ENCODE results near the gene IGF2BP2.

DNA sequence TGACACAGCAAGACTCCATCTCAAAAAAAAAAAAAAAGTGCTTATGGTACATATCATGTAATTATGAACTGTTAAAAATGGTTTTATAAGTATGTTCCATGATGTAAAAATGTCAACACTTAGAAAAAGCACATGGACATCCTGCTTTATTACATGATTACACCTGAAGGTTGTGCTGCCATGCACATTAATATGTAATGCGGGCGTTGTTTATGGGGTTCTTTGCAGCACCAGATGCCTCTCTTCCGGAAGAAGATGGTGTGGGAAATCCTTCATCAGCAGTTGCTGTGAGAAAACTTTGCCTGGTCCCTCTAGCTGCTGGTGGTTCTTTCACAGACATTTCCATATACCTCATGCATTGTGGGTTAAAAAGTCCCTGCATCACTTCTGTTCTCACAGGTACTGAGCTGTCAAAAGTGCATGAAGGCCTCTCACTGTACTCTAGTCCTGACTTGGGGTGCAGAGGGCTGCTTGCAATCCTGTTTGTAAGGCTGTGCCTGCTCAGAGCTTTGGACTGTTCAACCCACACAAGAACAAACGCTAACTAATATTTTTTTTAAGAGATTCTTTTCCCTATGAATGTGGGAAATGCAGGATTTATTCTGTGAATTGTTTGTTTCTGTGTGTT is 195.2 kb downstream of the IGF2BP2 start:
- TF ChIP-seq, protein P1, sequence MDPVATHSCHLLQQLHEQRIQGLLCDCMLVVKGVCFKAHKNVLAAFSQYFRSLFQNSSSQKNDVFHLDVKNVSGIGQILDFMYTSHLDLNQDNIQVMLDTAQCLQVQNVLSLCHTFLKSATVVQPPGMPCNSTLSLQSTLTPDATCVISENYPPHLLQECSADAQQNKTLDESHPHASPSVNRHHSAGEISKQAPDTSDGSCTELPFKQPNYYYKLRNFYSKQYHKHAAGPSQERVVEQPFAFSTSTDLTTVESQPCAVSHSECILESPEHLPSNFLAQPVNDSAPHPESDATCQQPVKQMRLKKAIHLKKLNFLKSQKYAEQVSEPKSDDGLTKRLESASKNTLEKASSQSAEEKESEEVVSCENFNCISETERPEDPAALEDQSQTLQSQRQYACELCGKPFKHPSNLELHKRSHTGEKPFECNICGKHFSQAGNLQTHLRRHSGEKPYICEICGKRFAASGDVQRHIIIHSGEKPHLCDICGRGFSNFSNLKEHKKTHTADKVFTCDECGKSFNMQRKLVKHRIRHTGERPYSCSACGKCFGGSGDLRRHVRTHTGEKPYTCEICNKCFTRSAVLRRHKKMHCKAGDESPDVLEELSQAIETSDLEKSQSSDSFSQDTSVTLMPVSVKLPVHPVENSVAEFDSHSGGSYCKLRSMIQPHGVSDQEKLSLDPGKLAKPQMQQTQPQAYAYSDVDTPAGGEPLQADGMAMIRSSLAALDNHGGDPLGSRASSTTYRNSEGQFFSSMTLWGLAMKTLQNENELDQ (CRISPR knock-in tag; IDR thresholded peaks at IDR 0.05; ENCODE audit: borderline replicate concordance) = no peak
- TF ChIP-seq EP300 (IDR thresholded peaks at IDR 0.05; ENCODE audit: low read depth in 2 of 2, low read length in 2 of 2) (no peak), EP300 (CRISPR knock-in tag; IDR thresholded peaks at IDR 0.05; ENCODE audit: borderline replicate concordance) (no peak), PCBP1 (IDR thresholded peaks at IDR 0.05; ENCODE audit: borderline replicate concordance, low read depth, low read length) (no peak), MYC (CRISPR knock-in tag; IDR thresholded peaks at IDR 0.05; ENCODE audit: borderline replicate concordance) (no peak), MEIS2 (CRISPR knock-in tag; IDR thresholded peaks at IDR 0.05) (no peak), SUZ12 (IDR thresholded peaks at IDR 0.05; ENCODE audit: low read depth, low read length) (no peak), POLR2A (IDR thresholded peaks at IDR 0.05; ENCODE audit: insufficient read depth in 1 of 2, low read depth in 2 of 2, low read length in 2 of 2) (no peak), SMC3 (IDR thresholded peaks at IDR 0.05; ENCODE audit: low read length) (no peak), ZNF24 (IDR thresholded peaks at IDR 0.05) (no peak), CHD4 (IDR thresholded peaks at IDR 0.05; ENCODE audit: borderline replicate concordance, low read length) (no peak)
- TF ChIP-seq, protein P2, sequence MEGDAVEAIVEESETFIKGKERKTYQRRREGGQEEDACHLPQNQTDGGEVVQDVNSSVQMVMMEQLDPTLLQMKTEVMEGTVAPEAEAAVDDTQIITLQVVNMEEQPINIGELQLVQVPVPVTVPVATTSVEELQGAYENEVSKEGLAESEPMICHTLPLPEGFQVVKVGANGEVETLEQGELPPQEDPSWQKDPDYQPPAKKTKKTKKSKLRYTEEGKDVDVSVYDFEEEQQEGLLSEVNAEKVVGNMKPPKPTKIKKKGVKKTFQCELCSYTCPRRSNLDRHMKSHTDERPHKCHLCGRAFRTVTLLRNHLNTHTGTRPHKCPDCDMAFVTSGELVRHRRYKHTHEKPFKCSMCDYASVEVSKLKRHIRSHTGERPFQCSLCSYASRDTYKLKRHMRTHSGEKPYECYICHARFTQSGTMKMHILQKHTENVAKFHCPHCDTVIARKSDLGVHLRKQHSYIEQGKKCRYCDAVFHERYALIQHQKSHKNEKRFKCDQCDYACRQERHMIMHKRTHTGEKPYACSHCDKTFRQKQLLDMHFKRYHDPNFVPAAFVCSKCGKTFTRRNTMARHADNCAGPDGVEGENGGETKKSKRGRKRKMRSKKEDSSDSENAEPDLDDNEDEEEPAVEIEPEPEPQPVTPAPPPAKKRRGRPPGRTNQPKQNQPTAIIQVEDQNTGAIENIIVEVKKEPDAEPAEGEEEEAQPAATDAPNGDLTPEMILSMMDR (CRISPR knock-in tag; IDR thresholded peaks at IDR 0.05) = no peak
- TF ChIP-seq, protein P3, sequence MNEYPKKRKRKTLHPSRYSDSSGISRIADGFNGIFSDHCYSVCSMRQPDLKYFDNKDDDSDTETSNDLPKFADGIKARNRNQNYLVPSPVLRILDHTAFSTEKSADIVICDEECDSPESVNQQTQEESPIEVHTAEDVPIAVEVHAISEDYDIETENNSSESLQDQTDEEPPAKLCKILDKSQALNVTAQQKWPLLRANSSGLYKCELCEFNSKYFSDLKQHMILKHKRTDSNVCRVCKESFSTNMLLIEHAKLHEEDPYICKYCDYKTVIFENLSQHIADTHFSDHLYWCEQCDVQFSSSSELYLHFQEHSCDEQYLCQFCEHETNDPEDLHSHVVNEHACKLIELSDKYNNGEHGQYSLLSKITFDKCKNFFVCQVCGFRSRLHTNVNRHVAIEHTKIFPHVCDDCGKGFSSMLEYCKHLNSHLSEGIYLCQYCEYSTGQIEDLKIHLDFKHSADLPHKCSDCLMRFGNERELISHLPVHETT (CRISPR knock-in tag; conservative IDR thresholded peaks at IDR 0.05) = no peak
- TF ChIP-seq, protein P4, sequence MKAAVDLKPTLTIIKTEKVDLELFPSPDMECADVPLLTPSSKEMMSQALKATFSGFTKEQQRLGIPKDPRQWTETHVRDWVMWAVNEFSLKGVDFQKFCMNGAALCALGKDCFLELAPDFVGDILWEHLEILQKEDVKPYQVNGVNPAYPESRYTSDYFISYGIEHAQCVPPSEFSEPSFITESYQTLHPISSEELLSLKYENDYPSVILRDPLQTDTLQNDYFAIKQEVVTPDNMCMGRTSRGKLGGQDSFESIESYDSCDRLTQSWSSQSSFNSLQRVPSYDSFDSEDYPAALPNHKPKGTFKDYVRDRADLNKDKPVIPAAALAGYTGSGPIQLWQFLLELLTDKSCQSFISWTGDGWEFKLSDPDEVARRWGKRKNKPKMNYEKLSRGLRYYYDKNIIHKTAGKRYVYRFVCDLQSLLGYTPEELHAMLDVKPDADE (CRISPR knock-in tag; IDR thresholded peaks at IDR 0.05) = no peak
